Stimulated activated CD8-positive, alpha-beta memory T cell treated with anti-CD3 and anti-CD28 coated beads, Interleukin-4, amount 100 ng/mL, for 48 hours (primary cell): ENCODE results near the gene KMT2C.
A peak's percentile ranks its signal among the peaks of the same experiment; 100 is the strongest.
"Not testable (repeated sequence)": the region's sequence is repeated elsewhere in the genome, so short reads cannot be mapped to it uniquely, and the experiment has no call there.

ENCODE experiments used
- DNase-seq: peaks from one replicate; pipeline ENCODE4 v3.0.0-alpha.2; 2020

The KMT2C gene

DNA sequence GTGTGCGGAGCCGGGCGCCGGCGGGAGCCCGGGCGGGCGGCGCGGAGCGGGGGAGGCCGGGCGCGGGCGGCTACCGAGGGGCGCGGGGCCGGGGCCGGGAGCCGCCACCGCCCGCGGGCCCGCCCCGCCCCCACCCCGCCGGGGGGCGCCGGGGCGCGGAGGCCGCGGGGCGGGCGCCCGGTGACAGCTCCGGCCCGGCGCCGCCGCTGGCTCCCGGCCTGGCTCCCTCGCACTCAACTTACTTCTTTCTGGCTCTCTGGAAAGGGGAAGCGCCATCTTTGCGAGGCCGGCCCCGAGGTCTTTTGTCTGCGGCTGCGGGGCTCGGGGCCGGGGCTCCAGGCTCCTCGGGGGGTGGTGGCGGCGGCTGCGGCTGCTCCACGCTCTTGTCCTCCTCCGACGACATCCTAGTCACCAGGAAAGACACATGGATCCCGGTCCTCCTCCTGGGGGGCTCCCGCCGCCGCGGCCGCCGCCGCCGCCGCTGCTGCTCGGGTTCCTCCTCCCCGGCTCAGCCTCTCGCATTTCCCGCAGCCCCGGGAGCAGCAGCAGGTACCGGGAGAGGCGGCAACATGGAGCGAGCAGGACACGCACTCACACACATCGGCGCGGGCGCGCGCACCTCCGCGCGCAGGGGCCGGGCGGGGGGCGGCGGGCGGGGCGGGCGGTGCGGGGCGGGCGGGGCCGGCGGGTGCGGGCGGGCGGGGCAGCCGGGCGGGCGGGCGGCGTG, at the start of gene KMT2C:
Gene KMT2C, minus strand, starts transcription at position 620 of the 727 bp plus-strand sequence. Its CDS starts 217 bp downstream, at position 403.
- DNase-seq: peak; percentile 57

DNA sequence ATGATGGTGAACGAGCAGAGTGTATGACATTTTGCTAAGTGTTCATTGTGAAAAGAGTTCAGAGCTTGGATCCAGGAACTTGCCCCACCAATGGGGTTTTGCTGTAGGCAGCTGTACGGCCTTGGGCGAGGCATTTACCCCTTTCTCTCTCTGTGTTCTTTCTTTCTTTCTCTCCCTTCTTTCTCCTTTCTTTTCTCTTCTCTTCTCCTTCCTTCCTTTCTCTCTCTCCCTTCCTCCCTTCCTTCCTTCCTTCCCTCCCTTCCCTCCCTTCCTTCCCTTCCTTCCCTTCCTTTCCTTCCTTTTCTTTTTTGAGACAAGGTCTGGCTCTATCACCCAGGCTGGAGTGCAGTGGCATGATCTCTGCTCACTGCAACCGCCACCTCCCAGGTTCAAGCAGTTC, 45.3 kb upstream of the KMT2C start:
- no peak for DNase-seq

DNA sequence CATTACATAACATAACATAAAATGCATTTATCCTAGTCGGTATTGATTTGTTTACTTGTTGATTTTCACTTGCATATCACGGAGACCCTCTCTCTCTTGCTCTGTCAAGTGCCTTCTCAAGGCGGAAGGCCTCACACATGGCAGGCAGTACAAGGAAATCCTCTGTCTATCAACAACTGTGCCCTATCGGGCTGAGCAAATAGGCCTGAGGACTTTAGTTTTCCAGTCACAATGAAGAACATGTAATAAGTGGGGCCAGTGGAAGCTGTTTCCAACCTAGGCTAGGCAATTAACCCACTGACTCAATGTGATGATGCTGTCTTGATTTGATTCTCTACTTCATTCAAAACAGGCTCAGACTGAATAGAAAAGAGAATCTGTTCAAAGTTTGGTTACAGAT, 44.9 kb upstream of the KMT2C start:
- DNase-seq: no peak

DNA sequence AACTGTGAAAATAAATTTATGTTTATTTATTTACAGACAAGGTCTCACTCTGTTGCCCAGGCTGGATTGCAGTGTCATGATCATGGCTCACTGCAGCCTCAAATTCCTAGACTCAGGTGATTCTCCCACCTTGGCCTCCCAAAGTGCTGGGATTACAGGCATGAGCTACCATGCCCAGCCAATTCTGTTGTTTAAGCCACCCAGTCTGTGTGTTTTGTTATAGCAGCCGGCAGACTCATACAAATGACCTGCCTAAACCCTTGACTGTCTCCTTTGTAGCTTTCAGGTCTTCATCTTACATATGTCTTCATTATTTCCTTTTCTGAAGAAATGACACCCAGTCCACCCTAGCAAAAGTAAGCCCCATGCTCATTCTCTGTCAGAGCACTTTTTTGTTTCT, 43.8 kb upstream of the KMT2C start:
- no peak for DNase-seq

DNA sequence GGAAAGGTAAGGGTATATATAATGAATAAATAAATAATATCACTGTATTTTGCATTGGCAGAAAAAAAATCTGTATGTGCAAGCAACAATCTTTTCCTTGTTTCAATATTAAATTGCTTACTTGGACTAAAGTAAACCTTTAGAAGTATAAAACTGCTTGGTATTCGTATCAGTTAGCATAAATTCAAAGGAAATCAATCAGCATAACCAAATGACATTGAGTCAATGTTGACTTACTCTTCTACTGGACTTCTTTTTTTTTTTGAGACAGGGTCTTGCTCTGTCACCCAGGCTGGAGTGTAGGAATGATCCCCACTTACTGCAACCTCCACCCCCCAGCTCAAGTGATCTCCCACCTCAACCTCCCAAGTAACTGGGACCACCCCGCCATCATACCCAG, 42.3 kb upstream of the KMT2C start:
- DNase-seq: no peak

DNA sequence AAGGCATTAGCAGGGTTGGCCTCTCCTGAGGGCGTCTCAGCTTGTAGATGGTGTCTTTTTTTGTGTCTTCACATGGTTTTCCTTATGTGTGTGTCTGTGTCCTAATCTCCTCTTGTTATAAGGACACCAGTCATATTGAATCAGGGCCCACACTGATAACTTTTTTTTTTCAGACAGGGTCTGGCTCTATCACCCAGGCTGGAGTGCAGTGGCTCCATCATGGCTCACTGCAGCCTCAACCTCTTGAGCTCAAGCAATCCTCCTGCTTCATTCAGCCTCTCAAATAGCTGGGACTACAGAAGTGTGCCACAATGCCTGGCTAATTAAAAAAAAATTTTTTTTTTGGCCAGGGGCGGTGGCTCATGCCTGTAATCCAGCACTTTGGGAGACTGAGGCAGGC, 41.3 kb upstream of the KMT2C start:
- no peak for DNase-seq

DNA sequence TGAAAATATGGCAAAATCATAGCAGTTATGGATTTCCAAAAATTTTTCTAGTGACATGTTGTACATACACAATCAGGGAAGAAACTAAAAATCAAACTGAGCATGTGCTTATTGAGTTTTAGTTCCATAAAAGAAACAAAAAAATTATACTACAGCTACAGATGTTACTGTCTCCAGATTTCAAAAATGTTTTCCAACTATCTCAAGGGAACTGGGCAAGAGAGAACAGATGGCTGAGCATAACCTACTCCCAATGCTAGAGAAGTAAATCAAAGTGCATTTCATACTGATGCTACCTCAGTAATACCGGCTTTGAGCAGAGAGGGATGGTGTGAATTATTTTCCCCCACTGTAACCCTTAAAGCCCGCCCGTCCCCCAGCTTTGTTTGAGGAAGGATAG, 40.7 kb upstream of the KMT2C start:
- DNase-seq: no peak

DNA sequence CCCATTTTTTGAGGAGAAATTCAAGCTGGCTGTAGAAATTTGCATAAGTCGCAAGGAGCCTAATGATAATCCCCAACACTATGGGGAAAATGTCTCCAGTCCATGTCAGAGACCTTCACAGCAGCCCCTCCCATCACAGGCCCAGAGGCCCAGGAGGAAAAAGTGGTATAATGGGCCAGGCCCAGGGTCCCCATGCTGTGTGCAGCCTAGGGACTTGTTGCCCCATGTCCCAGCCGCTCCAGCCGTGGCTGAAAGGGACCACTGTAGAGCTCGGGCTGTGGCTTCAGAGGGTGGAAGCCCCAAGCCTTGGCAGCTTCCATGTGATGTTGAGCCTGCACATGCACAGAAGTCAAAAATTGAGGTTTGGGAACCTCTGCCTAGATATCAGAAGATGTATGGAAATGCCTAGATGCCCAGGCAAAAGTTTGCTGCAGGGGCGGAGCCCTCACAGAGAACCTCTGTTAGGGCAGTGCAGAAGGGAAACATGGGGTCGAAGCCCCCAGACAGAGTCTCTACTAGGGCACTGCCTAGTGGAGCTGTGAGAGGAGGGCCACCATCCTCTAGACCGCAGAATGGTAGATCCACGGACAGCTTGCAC, 35.3 kb upstream of the KMT2C start:
- not testable (repeated sequence) for DNase-seq

DNA sequence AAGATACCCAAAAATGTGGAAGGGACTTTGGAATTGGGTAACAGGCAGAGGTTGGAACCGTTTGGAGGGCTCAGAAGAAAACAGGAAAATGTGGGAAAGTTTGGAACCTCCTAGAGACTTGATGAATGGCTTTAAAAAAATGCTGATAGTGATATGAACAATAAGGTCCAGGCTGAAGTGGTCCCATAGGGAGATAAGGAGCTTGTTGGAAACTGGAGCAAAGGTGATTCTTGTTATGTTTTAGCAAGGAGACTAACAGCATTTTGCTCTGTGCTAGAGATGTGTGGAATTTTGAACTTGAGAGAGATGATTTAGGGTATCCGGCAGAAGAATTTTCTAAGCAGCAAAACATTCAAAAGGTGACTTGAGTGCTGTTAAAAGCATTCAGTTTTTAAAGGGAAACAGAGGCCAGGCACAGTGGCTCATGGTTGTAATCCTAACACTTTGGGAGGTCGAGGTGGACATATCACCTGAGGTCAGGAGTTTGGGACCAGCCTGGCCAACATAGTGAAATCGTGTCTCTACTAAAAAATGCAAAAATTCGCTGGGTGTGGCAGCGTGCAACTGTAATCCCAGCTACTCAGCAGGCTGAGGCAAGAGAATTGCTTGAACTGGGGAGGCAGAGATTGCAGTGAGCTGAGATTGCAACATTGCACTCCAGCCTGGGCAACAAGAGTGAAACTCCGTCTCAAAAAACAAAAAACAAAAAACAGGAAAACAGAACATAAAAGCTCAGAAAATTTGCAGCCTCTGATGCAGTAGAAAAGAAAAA, 34.6 kb upstream of the KMT2C start:
- DNase-seq: not testable (repeated sequence)

DNA sequence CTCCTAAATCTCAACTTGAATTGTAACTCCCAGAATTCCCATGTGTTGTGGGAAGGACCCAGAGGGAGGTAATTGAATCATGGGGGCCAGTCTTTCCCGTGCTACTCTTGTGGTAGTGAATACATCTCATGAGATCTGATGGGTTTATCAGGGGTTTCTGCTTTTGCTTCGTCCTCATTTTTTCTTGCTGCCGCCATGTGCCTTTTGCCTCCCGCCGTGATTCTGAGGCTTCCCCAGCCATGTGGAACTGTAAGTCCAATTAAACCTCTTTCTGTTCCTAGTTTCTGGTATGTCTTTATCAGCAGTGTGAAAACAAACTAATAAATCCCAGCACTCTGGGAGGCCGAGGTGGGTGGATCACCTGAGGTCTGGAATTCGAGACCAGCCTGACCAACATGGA, 33.8 kb upstream of the KMT2C start:
- DNase-seq: not testable (repeated sequence)

DNA sequence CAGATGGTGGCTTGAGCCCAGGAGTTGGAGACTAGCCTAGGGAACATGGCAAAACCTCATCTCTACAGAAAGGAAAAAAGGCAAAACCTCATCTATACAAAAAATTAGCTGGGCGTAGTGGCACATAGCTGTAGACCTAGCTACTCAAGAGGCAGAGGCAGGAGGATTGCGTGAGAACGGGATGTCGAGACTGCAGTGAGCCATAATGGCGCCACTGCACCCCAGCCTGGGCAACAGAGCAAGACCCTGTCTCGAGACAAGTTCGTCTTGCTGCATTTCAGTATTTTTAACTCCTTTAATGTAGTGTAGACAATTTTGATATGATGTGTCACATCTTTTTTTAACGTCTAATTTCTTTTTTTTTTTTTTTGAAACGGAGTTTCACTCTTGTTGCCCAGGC, 31.4 kb upstream of the KMT2C start:
- DNase-seq: no peak

DNA sequence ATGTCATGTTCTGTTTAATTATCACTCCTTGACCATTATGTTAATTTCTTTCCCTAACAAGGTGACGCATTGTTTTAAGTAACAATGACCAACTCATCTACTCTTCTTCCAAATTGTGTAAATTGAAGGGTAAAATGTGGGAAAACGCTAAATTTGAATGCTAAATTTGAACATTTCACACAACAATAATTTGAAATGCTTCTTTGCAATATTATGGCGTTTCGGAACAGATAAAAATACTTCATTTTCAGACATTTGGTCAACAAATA, 29.2 kb upstream of the KMT2C start:
- DNase-seq: no peak

DNA sequence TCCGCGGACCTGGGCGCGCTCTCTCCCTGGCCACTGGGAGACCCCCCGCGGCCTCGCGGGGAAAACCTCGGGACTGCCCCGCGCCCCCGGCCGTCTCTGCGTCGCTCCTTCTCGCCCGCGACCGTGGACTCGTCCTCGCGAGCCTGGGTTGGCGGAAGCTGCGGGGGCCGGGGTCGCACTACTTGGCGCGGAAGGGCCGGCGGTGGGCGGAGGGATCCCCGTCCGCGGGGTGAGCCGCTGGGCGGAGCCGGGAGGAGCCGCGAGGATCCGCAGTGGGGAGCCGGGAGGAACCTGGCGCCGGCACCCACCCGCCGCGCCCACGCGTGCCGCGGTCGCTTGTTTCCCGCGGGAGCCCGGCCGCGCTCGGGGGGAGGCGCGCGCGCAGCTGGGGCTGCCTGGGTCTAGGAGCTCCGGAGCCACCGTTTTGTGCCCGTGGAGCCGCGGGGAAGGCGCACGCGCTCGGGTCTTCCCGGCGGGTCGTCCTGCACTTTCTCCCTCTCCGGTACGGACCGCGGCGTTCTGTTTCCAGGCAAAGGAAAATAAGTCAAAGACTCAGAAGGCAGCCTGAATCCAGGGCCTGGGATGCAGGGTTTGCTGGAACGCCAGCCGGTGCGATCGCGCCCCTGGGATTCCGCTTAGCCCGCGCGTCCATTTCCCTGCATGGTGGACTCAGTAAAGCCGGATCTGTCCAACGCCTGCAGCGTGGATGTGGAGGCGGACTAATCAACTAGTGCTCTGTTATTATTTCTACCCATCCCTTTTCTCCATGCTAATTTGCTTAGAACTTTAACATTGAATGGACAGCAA, 28.7 kb upstream of the KMT2C start:
- peak; percentile 84 for DNase-seq

DNA sequence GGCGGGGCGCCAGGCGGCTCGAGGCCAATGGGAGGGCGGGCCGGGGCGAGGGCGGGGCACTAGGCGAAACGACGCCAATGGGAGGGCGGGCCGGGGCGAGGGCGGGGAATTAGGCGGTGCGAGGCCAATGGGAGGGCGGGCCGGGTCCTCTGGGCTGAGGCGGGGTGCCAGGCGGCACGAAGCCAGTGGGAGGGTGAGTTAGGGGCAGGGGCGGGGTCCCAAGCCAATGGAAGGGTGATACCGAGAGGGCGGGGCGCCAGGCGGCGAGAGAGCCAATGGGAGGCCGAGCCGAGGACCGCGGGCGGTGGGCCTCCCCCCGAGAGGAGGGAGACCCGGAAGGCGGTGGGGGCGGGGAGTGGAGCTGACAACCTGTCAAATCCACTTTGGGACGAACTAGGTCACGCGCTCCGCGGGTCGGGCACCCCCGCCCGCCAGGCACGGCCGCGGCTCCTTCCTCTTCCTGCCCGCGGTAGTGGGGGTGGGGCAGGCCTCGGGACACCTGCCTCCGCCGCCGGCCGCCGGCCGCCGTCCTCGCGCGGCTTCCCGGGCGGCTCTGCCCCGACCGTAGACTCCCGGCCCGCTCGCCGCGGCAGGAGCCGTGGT, 28.0 kb upstream of the KMT2C start:
- peak; percentile 100 for DNase-seq

DNA sequence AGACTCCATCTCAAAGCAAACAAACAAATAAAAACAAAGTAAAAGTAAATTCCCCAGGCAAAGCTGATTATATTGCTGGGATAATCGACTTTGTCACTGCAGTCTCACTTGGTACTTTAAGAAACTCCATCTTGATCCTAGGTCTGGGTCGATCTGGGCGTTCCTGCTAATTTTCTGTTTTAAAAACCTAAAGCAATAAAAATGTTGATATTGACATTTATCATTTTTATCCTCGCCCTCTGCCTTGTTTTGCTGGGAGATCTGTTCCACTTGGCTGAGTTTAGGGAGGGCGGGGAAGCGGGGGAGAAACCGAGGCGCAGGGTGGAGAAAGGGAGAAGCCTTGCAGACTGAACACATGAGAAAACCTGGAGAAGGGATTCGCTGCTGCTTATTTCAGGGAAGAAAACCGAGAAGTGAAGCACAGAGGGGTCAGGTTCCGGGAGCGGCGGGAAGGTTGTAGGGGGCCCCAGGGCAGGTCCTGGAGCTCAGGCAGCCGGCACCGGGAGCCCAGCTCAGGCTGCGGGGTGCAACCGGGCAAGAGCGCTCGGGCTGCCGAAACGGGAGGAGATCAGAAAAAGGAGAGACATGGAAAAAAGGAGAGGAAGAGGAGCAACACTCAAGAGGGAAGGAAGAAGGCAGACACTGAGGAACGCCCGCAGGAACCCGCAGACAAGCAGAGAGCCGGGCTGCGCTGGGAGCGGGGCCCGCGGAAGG, 27.3 kb upstream of the KMT2C start:
- no peak for DNase-seq

DNA sequence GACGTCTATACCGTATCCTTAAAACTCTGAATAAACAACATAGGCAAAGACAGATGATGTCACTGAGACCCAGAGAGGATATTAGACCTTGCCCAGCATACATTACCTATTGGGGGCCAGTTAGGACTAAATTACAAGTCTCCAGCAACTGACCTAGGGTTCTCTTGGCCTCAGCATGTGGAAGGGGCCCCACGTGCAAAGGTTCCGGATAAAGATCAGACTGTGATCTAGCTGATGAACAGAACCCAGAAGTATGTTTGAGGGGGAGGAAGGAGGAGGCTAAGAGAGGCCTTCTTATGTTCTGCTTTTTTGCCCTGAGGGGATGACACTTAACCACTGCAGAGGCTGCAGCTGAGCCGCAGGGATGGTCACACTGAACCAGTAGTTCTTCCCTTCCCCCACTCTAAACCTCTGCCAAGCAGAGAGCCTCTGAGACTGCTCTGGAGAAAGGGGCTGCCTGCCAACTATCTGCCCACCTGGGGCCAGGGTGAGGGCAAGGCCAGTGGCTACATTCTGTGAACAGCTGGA, 24.0 kb upstream of the KMT2C start:
- DNase-seq: no peak

DNA sequence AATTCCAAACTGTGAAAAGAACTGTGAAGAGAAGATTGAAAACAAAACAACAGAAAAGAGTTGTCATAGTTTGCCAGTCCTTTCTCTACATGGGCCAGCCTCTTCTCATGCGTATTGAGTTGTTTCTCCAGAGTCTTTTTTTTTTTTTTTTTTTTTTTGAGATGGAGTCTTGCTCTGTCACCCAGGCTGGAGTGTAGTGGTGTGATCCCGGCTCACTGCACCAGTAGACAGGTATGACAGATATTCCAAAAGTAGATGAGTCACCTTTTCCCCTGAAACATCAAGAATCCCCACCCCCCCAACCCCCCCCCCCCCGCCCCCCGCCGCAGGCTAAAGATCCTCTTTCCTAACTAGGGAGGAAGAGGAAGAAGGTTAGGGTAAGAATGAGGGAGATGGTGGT, 15.6 kb upstream of the KMT2C start:
- DNase-seq: no peak

DNA sequence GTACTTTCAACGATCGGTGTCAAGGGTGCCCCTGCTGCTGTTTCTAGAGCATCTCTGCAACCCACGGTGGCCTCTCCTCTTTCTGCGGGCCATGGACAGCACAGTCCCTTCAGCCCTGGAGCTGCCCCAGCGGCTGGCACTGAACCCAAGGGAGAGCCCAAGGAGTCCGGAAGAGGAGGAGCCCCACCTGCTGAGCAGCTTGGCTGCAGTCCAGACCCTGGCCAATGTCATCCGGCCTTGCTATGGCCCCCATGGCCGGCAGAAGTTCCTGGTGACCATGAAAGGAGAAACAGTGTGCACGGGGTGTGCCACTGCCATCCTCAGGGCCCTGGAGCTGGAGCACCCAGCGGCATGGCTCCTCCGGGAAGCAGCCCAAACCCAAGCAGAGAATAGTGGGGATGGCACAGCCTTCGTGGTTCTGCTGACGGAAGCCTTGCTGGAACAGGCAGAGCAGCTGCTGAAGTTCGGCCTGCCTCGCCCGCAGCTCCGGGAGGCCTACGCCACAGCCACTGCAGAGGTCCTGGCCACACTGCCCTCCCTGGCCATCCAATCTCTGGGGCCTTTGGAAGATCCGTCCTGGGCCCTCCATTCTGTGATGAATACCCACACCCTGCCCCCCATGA, 9.7 kb upstream of the KMT2C start:
- DNase-seq: not testable (repeated sequence)

DNA sequence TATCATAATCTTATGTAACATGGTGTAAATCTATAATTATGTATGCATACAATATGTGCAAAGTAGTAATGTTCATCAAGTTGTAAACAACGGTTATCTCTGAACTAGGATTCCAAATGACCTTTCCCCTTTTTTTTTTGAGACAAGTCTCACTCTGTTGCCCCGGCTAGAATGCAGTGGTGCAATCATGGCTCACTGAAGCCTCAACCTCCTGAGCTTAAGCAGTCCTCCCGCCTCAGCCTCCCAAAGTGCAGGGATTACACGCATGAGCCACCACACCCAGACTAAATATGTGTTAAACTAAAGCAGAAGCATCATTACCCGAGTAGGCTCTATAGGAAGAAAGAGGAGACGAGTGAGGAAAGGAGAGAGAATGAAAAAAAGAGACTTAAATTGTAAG, 7.8 kb upstream of the KMT2C start:
- no peak for DNase-seq

DNA sequence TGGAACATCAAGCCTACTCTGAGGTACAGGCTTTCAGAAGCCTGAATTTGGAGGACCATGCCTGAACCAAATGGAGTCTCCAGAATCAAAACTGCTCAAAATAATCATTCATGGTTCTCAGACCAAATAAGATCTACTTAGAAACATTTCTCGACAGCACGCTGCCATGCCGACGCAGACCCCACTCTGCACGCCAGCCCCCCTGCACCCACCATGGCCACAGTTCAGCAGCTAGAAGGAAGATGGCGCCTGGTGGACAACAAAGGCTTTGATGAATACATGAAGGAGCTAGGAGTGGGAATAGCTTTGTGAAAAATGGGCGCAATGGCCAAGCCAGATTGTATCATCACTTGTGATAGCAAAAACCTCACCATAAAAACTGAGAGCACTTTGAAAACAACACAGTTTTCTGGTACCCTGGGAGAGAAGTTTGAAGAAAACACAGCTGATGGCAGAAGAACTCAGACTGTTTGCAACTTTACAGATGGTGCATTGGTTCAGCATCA, 6.6 kb upstream of the KMT2C start:
- no peak for DNase-seq

DNA sequence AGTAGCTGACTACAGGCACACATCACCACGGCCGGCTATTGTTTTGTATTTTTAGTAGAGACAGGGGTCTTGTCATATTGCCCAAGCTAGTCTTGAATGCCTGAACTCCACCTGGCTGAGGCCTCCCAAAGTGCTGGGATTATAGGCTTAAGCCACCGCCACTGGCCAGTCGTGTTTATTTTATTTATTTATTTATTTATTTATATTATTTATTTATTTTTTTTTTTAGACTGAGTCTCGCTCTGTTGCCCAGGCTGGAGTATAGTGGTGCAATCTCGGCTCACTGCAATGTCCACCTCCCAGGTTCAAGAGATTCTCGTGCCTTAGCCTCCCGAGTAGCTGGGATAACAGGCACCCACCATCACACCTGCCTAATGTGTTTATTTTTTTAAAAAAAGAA, 6.0 kb upstream of the KMT2C start:
- not testable (repeated sequence) for DNase-seq
